ENCODE data around the gene NRG2.

Gene NRG2

GRCh38 chr5:139872052-139872766 lies 170.9 kb downstream of the NRG2 start:
- peaks cover 6% of the 10 kb centered on the region for H3K4me1 ChIP-seq (ENCODE audit: control insufficient read depth, low read depth, low read length)
- H3K9ac ChIP-seq (ENCODE audit: low read length) = no peak overlapping the region
- no peaks in the 10 kb centered on the region for H3K36me3 ChIP-seq (ENCODE audit: control insufficient read depth, low read depth, low read length)

DNA sequence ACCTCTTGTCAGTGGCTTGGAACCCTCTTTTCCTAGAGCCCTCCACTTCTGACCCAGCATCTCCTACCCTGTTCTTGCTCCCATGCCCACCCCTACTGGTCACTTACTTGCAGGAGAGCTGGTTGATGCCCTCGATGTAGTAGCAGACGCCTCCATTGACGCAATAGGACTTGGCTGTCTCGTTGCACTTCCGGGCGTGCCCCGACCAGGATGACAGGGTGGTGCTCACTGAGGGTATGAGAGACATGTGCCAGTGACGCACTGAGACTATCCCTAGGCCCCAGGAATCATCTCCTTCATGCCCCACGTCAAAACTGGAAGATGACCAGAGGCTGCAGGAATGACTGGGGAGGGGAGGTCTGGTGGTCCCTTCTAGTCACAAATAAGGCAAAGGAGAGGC lies 171.5 kb downstream of the NRG2 start:
- Histone ChIP-seq H3K4me3 (ENCODE audit: low read length) (no peak overlapping the region), H3K36me3 (ENCODE audit: control insufficient read depth, low read depth, low read length) (no peaks in the 10 kb centered on the region), H3K27me3 (ENCODE audit: control insufficient read depth, insufficient read depth, low read length) (no peaks in the 10 kb centered on the region), H3K9me3 (ENCODE audit: control insufficient read depth, low read depth, low read length) (no peaks in the 10 kb centered on the region), H3K9ac (ENCODE audit: low read length) (no peak overlapping the region), H3K27ac (ENCODE audit: low read length) (no peak overlapping the region), H3K4me1 (ENCODE audit: control insufficient read depth, low read depth, low read length) (peaks cover 6% of the 10 kb centered on the region)

More at GRCh38 chr5:139872052-139872766, 170.9 kb downstream of the NRG2 start:
- Histone ChIP-seq H3K9me3 (ENCODE audit: control insufficient read depth, low read depth, low read length) (no peaks in the 10 kb centered on the region), H3K4me3 (ENCODE audit: low read length) (no peak overlapping the region), H3K27me3 (ENCODE audit: control insufficient read depth, insufficient read depth, low read length) (no peaks in the 10 kb centered on the region), H3K27ac (ENCODE audit: low read length) (no peak overlapping the region)

DNA sequence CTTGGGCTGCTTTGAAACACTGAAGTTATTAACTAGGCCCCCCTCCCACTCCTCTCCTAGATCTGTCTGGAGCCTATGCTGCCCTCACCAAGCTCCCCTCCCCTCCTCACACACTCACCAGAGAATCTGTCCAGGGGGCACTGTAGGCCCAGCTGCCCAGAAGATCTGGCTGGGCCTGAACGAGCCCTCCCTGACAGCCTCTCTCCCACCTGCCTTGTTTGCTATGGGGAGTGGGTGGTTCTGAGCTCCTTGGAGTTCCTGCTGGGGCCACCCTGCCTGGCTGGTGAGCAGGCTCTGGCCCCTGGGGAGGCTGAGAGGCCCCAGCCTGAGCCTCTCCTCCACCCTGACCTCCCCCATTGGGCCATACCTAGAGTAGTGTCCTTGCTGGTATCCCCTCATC lies 172.4 kb downstream of the NRG2 start:
- H3K9ac ChIP-seq (ENCODE audit: low read length) = no peak overlapping the region
- H3K9me3 ChIP-seq (ENCODE audit: control insufficient read depth, low read depth, low read length) = no peaks in the 10 kb centered on the region
- no peak overlapping the region for H3K27ac ChIP-seq (ENCODE audit: low read length)
- no peaks in the 10 kb centered on the region for H3K27me3 ChIP-seq (ENCODE audit: control insufficient read depth, insufficient read depth, low read length)
- H3K4me1 ChIP-seq (ENCODE audit: control insufficient read depth, low read depth, low read length) = peaks cover 6% of the 10 kb centered on the region
- no peak overlapping the region for H3K4me3 ChIP-seq (ENCODE audit: low read length)
- no peaks in the 10 kb centered on the region for H3K36me3 ChIP-seq (ENCODE audit: control insufficient read depth, low read depth, low read length)

GRCh38 chr5:139869042-139869790 lies 173.9 kb downstream of the NRG2 start:
- peaks cover 6% of the 10 kb centered on the region for H3K4me1 ChIP-seq (ENCODE audit: control insufficient read depth, low read depth, low read length)
- no peak overlapping the region for H3K27ac ChIP-seq (ENCODE audit: low read length)
- no peaks in the 10 kb centered on the region for H3K36me3 ChIP-seq (ENCODE audit: control insufficient read depth, low read depth, low read length)
- no peaks in the 10 kb centered on the region for H3K27me3 ChIP-seq (ENCODE audit: control insufficient read depth, insufficient read depth, low read length)
- H3K9ac ChIP-seq (ENCODE audit: low read length) = no peak overlapping the region
- no peaks in the 10 kb centered on the region for H3K9me3 ChIP-seq (ENCODE audit: control insufficient read depth, low read depth, low read length)
- no peak overlapping the region for H3K4me3 ChIP-seq (ENCODE audit: low read length)

GRCh38 chr5:139867581-139867980 lies 175.5 kb downstream of the NRG2 start:
- Histone ChIP-seq H3K4me1 (ENCODE audit: control insufficient read depth, low read depth, low read length) (peaks cover 1% of the 10 kb centered on the region), H3K9ac (ENCODE audit: low read length) (no peak overlapping the region), H3K36me3 (ENCODE audit: control insufficient read depth, low read depth, low read length) (no peaks in the 10 kb centered on the region), H3K27me3 (ENCODE audit: control insufficient read depth, insufficient read depth, low read length) (no peaks in the 10 kb centered on the region), H3K27ac (ENCODE audit: low read length) (no peak overlapping the region), H3K9me3 (ENCODE audit: control insufficient read depth, low read depth, low read length) (no peaks in the 10 kb centered on the region), H3K4me3 (ENCODE audit: low read length) (no peak overlapping the region)

GRCh38 chr5:139867109-139867508 lies 176.0 kb downstream of the NRG2 start:
- Histone ChIP-seq H3K4me1 (ENCODE audit: control insufficient read depth, low read depth, low read length) (no peaks in the 10 kb centered on the region), H3K27ac (ENCODE audit: low read length) (no peak overlapping the region), H3K9ac (ENCODE audit: low read length) (no peak overlapping the region), H3K27me3 (ENCODE audit: control insufficient read depth, insufficient read depth, low read length) (no peaks in the 10 kb centered on the region), H3K4me3 (ENCODE audit: low read length) (no peak overlapping the region), H3K9me3 (ENCODE audit: control insufficient read depth, low read depth, low read length) (no peaks in the 10 kb centered on the region), H3K36me3 (ENCODE audit: control insufficient read depth, low read depth, low read length) (no peaks in the 10 kb centered on the region)

GRCh38 chr5:139864716-139865483 lies 178.2 kb downstream of the NRG2 start:
- Histone ChIP-seq H3K36me3 (ENCODE audit: control insufficient read depth, low read depth, low read length) (no peaks in the 10 kb centered on the region), H3K27ac (ENCODE audit: low read length) (no peak overlapping the region), H3K4me1 (ENCODE audit: control insufficient read depth, low read depth, low read length) (no peaks in the 10 kb centered on the region), H3K4me3 (ENCODE audit: low read length) (no peak overlapping the region), H3K9ac (ENCODE audit: low read length) (no peak overlapping the region), H3K9me3 (ENCODE audit: control insufficient read depth, low read depth, low read length) (no peaks in the 10 kb centered on the region), H3K27me3 (ENCODE audit: control insufficient read depth, insufficient read depth, low read length) (no peaks in the 10 kb centered on the region)

- Histone ChIP-seq H3K9me3 (ENCODE audit: control insufficient read depth, low read depth, low read length) (no peaks in the 10 kb centered on the region), H3K4me3 (ENCODE audit: low read length) (no peak overlapping the region), H3K27me3 (ENCODE audit: control insufficient read depth, insufficient read depth, low read length) (no peaks in the 10 kb centered on the region), H3K27ac (ENCODE audit: low read length) (no peak overlapping the region), H3K9ac (ENCODE audit: low read length) (no peak overlapping the region), H3K4me1 (ENCODE audit: control insufficient read depth, low read depth, low read length) (no peaks in the 10 kb centered on the region), H3K36me3 (ENCODE audit: control insufficient read depth, low read depth, low read length) (no peaks in the 10 kb centered on the region)
Measured at GRCh38 chr5:139863855-139864558, 179.1 kb downstream of the NRG2 start.

DNA sequence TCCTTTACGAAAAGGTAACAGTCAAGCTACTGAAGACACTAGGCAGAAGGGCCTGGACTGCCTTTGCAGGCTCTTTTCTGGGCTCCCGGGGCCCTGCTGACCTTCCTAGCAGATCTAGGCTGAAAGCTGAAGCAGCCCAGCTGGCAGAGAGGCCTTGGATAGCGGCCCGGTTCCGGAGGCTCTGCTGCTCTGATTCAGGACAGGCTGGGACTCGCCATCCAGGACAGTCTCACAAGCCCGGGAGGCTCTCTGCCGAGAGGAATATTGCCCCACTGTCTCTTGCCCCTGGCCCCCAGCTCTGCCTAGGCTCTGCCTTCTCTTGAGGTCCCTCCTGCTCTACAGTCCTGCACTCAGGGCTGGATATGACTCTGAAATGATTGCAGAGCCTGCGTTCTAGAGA lies 179.7 kb downstream of the NRG2 start:
- Histone ChIP-seq H3K4me1 (ENCODE audit: control insufficient read depth, low read depth, low read length) (no peaks in the 10 kb centered on the region), H3K9ac (ENCODE audit: low read length) (no peak overlapping the region), H3K9me3 (ENCODE audit: control insufficient read depth, low read depth, low read length) (no peaks in the 10 kb centered on the region), H3K4me3 (ENCODE audit: low read length) (no peak overlapping the region), H3K27ac (ENCODE audit: low read length) (no peak overlapping the region), H3K36me3 (ENCODE audit: control insufficient read depth, low read depth, low read length) (no peaks in the 10 kb centered on the region), H3K27me3 (ENCODE audit: control insufficient read depth, insufficient read depth, low read length) (no peaks in the 10 kb centered on the region)

DNA sequence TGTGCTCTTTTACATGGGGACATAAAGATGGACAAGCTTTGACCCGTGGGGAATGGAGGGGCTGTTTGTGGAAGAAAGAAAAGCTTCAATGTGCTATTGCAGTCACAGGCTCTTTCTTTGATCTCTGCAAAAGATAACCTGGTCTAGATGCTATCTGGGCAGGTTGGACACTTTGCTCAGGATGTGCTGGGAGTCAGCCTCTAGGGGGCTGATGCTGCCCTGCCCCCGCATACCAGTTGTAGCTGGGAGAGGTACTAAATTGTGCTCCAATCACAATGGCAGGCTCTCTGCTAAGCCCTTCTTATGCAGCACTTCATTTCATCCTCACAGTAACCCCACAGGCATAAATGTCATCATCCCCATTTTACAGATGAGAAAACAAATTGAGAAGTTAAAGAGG lies 180.3 kb downstream of the NRG2 start:
- Histone ChIP-seq H3K36me3 (ENCODE audit: control insufficient read depth, low read depth, low read length) (no peaks in the 10 kb centered on the region), H3K9ac (ENCODE audit: low read length) (no peak overlapping the region), H3K27me3 (ENCODE audit: control insufficient read depth, insufficient read depth, low read length) (no peaks in the 10 kb centered on the region), H3K9me3 (ENCODE audit: control insufficient read depth, low read depth, low read length) (no peaks in the 10 kb centered on the region), H3K4me3 (ENCODE audit: low read length) (no peak overlapping the region), H3K27ac (ENCODE audit: low read length) (no peak overlapping the region), H3K4me1 (ENCODE audit: control insufficient read depth, low read depth, low read length) (no peaks in the 10 kb centered on the region)

GRCh38 chr5:139862313-139862712 lies 180.8 kb downstream of the NRG2 start:
- no peak overlapping the region for H3K4me3 ChIP-seq (ENCODE audit: low read length)
- H3K4me1 ChIP-seq (ENCODE audit: control insufficient read depth, low read depth, low read length) = no peaks in the 10 kb centered on the region
- H3K36me3 ChIP-seq (ENCODE audit: control insufficient read depth, low read depth, low read length) = no peaks in the 10 kb centered on the region
- no peaks in the 10 kb centered on the region for H3K27me3 ChIP-seq (ENCODE audit: control insufficient read depth, insufficient read depth, low read length)
- H3K9me3 ChIP-seq (ENCODE audit: control insufficient read depth, low read depth, low read length) = no peaks in the 10 kb centered on the region
- H3K9ac ChIP-seq (ENCODE audit: low read length) = no peak overlapping the region
- no peak overlapping the region for H3K27ac ChIP-seq (ENCODE audit: low read length)
